NCI-H345 treated with DMSO at 0.1 percent for 48 hours (cell line): ENCODE measurements around the gene GAREM1.
"Not testable (repeated sequence)": the region's sequence is repeated elsewhere in the genome, so short reads cannot be mapped to it uniquely, and the experiment has no call there.

Experiments
- DNase-seq: peaks from one replicate; lab custom pipeline; 2025; ENCODE audit not compliant: unreplicated experiment; lab: John Stamatoyannopoulos, UW

Gene GAREM1

DNA sequence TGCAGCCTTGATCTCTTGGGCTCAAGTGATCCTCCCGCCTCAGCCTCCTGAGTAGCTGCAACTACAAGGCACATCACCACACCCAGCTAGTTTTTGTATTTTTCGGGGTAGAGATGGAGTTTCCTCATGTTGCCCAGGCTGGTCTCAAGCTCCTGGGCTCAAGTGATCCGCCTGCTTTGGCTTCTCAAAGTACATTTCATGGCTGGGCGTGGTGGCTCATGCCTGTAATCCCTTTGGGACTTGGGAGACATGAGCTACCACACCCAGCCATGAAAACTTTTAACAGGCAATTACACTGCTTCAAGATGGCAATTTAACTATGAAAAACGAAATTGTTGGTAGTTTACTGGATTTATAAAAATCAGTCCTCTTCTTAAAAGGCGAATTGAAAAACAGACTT lies 211.1 kb downstream of the GAREM1 start:
- DNase-seq: no peak

DNA sequence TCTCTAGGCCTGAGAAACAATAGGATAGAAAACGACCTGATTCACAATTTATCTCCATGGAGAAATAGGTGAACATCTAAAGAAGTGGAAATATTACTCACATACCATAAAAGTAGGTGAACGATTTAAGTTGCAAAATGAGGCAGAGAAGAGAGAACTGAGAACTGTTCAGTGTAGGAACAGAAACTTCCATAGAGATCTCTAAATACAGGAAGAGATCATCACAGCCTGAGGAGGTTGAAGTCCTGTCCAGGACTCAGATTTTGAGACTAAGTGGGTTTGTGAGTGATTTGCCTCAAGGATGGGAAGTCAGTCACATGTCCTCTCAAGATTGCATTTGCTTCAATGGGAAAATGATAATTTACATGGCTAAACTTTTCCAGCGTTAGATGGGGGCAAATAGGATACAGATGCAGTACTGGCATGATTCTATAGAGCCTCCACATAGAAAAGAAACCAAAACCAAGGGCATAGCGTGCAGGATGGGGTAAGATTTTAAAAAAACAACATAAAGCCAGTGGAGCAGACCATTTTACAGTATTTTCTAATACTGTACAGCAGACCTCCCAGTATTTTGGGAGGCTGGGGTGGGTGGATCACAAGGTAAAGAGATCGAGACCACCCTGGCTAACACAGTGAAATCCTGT lies 212.0 kb downstream of the GAREM1 start:
- DNase-seq: no peak

DNA sequence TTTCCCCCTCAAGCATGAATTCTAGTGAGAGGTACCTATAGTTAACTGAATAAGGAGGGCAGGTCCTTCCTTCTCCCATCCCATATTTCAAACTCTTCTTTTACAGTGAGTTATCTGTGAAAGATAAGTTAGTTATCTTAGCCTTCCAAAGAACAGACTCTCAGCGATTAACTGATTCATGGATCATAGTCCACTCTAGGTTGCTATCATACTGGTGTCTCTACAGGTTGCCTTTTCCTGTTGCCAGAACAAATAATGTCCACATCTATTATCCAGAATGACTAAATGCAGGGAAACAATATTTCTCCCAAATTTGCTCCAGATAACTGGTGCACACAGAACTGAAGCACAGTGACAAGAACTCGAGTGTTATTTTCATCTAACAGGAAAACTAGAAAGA lies 212.5 kb downstream of the GAREM1 start:
- DNase-seq: no peak

GRCh38 chr18:32257084-32257785 lies 213.4 kb downstream of the GAREM1 start:
- DNase-seq: no peak

- DNase-seq: no peak
These were observed 215.1 kb downstream of the GAREM1 start for GRCh38 chr18:32255570-32255969.

DNA sequence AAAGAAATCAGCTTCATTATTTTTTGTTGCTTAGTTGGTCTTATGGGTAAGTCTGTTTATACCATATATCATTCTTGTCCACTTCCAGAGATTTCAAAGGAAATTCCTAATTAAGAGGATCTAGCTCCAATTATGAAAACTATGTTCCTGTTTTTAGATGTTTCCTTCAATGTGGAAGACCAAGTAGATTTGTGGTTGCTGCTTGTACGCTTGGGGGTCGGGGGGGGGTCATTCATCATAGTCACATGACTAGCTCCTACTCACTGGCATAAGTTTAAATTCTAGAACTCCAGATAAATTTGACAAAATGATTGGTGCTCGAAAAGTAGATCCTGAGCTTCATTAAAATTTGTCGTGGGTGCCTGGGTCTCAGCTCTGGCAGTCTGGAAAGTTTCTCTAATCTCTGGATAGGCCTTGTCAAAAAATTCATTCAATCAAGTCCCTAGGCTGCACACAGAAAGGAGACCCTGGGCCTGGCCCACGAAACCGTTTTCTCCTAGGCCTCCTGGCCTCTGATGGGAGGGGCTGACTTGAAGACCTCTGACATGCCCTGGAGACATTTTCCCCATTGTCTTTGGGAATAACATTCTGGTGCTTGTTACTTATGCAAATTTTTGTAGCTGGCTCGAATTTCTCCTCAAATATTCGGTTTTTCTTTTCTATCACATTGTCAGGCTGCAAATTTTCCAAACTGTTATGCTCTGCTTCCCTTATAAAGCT lies 218.4 kb downstream of the GAREM1 start:
- no peak for DNase-seq

DNA sequence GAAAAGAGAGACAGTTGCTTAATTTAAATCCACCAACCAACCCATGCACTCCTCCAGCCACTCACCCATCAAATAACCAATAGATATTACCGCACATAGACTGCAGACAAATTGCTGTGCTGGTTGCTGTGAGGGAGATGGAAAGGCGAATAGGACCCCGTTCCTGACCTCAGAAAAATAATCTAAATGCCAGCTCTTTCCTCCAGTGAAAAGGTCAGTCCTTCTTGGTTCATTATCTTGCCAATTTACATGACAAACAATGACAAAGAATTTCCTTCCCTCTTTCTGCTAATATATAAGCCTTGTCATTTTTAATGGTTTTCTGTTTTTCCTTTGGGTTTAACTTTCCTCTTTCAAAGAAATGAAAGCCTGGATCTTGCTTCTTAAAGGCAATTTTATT lies 219.2 kb downstream of the GAREM1 start:
- no peak for DNase-seq

DNA sequence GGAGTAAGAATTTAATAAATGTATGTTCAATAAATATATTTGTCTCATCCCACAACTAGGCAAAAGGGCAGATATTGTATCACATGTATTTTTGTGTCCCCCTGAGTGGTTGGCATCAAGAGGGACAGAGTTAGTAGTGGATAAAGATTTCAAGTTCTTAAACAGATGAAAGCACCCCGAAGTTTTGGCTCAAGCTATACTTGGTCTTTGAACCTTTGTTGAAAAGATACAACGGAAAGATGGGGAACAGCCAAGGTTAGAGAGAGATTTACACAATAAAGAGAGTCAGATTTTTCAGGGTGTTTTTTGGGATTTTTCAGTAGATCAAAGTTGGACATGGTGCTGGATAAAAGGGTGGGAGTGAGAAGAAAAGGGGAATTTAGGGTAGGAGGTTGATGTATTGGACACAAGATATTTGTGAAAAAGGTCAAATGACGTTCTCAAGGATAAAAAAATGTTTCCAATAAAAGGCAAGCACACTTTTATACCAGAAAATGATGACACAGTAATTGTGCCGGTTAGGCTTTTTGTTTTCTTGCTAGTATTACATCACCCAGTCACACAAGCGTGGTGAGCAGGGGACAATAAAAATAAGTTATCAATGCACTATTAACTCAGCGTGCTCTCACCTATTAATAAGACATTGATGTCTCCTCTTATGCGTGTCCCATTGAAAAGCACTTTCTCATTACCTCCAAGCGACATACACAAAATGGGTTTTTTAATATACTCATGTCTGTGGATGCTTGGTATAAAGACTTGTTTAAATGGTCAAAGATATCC lies 221.3 kb downstream of the GAREM1 start:
- DNase-seq: no peak

- no peak for DNase-seq
These were observed 225.8 kb downstream of the GAREM1 start for GRCh38 chr18:32244881-32245280.

- no peak for DNase-seq
These were observed 227.3 kb downstream of the GAREM1 start for GRCh38 chr18:32243358-32243757.

DNA sequence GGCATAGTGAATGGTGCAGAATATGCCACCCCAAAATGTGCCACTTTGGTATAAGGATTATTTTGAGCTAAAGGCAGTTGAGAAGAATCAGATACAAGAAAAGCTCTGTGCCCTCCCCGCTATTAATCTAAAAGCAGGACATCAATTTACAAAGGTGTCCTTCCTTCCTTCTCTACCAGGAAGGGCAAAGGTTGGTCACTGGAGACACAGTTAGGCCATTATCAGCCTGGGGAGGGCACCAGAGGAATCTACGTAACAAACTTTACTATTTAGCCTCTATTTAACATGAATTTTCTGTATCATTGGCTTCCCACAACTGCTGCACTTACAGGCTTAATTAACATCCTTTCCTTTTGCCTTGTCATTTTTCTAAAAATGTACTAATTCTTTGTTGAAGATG lies 228.3 kb downstream of the GAREM1 start:
- no peak for DNase-seq

DNA sequence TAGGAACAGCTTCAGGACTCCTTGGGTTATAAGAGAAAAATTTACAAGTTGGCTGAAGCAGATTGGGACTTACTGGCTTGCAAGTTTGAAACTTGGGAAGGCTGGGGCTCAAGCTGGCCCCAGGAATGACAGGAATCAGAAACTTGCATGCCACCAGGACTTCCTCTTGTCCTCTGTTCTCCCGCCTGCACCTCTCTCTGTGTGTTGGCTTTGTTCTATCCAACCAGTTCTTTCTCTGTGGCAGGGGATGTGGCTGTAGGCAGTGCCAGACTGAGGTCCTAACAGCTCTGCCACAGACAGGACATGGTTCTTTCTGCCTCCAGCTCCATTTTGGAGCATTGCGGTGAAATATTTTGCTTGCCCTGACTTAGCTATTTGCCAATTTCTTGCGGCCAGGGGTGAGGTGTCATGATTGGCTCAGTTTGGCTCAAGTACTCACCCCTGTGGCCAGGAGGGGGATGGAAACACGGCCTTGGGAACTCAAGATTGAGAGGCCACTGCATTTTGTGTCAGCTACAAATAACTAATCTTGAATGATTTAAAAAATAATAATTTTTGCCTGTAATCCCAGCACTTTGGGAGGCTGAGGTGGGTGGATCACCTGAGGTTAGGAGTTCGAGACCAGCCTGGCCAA lies 231.9 kb downstream of the GAREM1 start:
- DNase-seq: no peak

DNA sequence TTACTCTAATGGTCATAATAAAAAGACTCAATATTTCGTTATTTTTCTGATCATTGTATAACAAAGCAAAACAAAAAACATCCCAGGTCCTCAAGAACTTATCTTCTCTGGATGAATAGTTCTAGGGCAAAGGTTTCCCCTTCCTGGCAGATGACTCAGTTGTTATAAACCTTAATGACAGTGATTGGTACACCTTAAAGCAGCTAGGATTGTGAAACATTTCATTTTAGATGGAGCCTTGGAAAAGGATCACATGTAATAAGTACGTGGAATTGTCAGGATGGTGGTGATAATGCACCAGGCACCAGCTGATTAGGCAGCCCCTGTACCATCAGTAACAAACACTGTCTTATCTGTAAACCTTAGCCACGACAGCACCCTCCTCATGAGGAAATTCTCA lies 233.6 kb downstream of the GAREM1 start:
- no peak for DNase-seq

- DNase-seq: not testable (repeated sequence)
These were observed 237.3 kb downstream of the GAREM1 start for GRCh38 chr18:32233348-32233747.

DNA sequence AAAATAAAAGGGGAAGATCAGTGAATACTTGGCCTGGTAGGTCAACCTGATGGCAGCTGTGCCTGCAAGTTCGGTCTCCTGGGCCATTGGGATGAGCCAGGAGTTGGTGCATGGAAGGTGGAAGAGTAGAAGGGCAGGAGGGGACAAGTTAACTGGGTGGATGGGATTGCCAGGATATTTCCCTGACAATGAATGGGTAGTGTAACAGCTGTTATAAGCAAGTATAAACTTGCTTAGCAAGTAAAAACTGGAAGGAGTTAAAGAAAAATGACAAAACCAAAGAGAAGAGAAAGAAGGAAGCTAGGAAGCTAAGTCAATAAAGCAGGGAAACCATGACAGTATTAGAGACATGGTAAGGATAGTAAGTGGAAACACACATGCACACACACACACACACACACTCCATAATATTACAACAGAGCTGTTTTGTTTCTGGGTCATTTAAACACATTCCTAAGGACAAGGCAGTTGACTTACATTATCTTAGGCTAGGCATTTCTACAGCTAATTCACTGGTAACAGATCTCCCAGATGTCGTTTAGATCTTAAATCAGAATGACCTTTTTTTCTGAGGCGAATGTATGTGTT lies 251.2 kb downstream of the GAREM1 start:
- DNase-seq: no peak

DNA sequence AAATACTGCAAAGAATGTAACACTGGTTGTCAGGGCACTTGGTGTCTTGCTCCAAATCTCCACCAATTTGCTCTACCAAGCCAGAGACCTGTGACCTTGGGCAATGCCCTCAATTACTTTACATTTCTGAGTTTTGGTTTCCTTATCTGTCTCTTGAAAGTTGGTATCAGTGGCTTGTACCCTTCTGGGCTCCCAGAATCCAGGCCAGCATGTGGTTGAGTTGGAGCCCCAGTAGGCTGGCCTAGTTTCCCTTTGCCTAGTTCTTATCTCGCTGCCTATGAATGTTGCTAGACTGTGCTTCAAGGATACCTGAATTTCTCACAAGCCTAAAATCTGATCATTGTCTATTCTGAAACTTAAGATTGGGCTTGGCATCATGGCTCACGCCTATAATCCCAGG lies 254.3 kb downstream of the GAREM1 start:
- no peak for DNase-seq

DNA sequence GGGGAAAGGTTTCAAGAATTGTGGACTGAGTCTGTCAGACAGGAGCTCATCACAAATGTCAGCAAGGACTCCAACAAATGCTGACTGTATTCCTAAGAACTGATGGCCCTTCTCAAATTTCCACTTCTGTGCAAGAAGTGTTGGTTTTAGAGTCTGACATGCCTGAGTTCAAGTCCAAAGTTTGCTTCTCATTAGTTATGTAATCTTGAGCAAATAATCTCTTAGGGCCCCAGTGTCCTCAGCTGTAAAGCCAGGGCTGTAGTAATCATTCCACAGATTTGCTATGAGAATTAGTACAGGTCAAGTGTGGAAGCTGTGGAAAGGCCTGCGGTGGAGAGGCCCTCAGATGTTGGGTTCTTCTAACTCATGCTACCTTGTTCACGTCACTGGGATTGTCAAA lies 257.0 kb downstream of the GAREM1 start:
- DNase-seq: no peak
